Stimulated activated CD8-positive, alpha-beta memory T cell treated with anti-CD3 and anti-CD28 coated beads, Interleukin-7, amount 100 ng/mL, for 1 hour (primary cell): Measurements from ENCODE around the gene STING1.
"Not testable (repeated sequence)": the region's sequence is repeated elsewhere in the genome, so short reads cannot be mapped to it uniquely, and the experiment has no call there.

Source experiments
- DNase-seq, 2 donors: peaks; one replicate each; pipeline ENCODE4 v3.0.0-alpha.2; 2020; ENCODE audit warnings: low read depth in 2 of 2

STING1 gene

GRCh38 chr5:139482050-139482889 is at the start of gene STING1:
STING1 (minus strand) TSS chr5:139482758; CDS start chr5:139481704, 1,054 bp downstream.
- peak in 1 of 2 donors; percentile 37 for DNase-seq

GRCh38 chr5:139531772-139532169 is 49.2 kb upstream of the STING1 start:
- no peak for DNase-seq

DNA sequence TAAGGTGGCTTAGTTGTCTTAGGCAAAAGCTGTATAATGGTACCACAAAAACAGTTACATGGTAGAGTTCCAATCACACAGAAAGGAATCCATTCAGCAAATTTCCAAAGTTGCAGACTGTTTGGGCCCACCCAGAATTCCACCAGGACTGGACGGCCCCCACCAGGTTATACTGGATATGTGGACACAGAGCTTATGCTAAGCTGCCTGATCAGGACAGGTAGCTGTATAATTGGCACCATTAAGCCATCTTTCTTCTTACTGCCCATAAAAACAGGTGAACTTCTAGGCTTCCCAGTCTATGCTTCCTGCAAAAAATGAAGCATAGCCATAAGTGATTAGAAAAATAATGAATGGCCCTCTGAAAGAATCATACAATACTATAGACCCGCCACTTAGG is 47.5 kb upstream of the STING1 start:
- DNase-seq = not testable (repeated sequence)

GRCh38 chr5:139528695-139529094 is 46.1 kb upstream of the STING1 start:
- not testable (repeated sequence) for DNase-seq

GRCh38 chr5:139527896-139528467 is 45.4 kb upstream of the STING1 start:
- not testable (repeated sequence) for DNase-seq

- DNase-seq = not testable (repeated sequence)
Measured at GRCh38 chr5:139527090-139527470, 44.5 kb upstream of the STING1 start.

- DNase-seq = not testable (repeated sequence)
Measured at GRCh38 chr5:139526309-139527089, 43.9 kb upstream of the STING1 start.

GRCh38 chr5:139525586-139526308 is 43.2 kb upstream of the STING1 start:
- not testable (repeated sequence) for DNase-seq

DNA sequence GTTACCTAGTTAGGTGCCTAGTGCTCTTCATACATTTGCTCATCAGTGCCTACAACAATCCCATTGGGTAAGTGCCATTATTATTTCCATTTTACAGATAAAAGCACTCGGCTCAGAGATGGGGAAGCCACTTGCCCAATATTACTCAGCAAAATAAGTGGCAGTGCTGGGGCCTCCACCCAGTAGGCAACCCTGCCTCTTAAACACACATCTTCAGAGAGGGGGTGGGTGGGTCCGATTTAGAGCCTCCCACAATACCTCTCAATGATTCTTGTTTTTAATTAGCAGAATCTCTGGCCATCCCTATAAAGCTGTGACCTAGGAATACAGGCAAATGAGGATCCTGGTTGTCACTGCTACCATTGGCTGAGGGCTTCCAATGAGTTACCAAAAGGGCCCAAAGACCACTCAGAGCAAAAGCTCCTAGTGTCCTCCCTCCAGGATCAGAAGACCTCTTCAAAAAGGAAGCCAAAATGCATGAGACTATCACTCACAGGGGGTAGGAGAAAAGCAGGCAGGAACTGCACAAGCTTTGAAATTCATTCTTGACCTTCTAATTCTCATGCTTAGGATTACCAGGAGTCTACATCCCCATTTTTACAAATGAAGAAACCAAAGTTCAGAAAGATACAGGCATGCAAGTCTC is 42.5 kb upstream of the STING1 start:
- DNase-seq = no peak

- DNase-seq = no peak
Measured at GRCh38 chr5:139524446-139524845, 41.9 kb upstream of the STING1 start.

GRCh38 chr5:139523635-139524445 is 41.3 kb upstream of the STING1 start:
- no peak for DNase-seq

DNA sequence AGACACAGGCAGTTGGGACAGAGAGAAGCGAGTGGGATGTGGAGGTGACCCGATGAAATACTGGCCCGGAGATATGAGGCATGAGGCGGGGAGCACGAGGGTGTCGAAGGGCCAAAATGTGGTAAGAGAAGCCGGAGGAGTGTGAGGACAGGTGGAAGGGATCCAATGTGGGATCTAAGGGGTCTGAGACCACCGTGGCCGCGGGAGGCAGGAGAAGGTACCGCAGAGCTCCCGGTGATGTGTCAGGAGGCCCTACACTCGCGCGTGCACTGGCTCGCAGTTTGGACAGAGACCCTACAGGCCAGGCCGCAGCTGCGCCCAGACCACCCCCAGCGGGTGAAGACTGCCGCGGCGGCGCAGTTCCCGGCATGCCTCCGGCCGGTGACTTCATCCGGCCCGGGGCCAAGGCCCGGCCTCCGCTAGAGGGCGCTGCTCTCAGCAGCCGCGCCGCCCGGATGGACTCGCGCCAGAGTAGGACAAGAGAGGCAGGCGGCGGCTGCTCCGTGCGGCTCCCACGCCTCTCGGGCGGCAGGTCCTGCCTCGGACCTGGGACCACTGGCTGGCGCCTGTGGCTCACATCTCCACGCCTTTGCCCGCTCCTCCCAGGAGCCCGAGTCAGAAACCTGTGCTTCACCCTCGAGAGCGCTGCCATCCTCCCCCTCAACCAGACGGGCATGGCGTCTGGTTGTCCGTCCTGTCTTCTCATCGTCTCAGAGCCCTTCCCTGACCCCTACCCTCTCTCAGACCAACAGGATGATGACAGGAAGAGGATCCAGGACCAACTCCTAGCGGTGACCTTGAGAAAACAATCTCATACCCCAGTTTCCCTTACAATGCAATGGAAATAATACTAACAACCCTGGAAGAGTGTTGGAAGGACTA is 35.4 kb upstream of the STING1 start:
- peak; percentile 81 to 84 for DNase-seq

GRCh38 chr5:139514486-139514856 is 31.9 kb upstream of the STING1 start:
- no peak for DNase-seq

DNA sequence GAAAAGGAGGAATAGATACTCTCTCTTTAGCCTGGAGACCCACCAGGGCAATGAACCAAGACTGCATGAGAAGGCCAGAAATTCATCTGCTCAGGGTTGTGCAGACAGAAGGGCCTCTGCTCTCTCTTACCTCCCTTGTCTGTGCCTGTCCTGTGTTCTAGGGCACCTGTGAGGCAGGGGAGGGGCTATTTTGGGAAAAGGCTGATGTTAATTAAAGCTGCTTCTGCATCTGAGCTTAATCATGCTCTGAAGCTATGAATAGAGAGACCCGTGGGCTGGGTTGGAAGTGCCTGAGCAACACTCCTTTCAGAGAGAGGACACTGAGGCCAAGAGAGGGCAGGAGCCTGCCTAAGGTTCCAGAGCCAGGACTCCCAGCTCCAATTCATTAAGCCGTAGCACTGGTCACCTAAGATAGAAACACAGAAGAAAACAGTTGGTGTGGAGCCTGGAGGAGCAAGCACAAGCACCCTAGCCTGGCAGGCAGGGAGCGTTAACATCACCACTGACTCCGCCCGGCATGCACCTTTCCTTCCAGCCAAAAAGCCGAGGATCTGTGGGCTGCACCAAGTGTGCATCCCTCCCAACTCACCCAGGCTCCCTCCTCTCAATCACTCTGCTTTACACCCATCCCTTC is 31.4 kb upstream of the STING1 start:
- no peak for DNase-seq

- DNase-seq = peak; percentile 51 to 68
Measured at GRCh38 chr5:139513434-139513833, 30.9 kb upstream of the STING1 start.

DNA sequence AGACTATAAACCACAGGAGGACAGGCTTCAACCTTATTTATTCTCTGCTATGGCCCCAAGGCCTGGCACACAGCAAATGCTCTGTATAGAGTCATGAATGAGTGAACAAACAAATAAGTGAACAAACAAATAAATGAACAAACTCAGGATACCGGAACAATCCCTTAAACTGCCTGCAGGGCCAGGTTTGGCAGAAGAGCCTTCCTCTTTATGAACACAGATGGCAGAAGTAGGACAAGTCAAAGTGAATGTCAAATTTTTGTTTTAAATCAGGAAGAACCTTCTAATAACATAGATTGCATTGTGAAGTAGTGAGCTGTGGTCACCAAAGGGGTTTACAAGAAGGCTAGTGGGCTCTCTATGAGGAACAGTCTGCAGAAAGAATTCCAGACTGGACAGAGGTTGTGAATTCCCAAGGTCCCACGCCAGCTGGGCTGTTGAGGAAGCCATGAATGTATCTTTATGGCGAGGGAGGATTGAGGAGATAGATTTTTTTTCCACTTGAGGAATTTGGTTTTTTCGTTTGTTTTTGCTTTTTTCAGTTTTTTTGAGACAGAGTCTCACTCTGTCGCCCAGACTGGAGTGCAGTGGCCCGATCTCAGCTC is 30.3 kb upstream of the STING1 start:
- DNase-seq = no peak

GRCh38 chr5:139504722-139505121 is 22.2 kb upstream of the STING1 start:
- not testable (repeated sequence) for DNase-seq

GRCh38 chr5:139503879-139504278 is 21.3 kb upstream of the STING1 start:
- DNase-seq = not testable (repeated sequence)
